ENCODE measurements around the gene OGFR.

OGFR gene

GRCh38 chr20:62782149-62782892, 22.3 kb upstream of the OGFR start:
- Histone ChIP-seq H3K4me3 (ENCODE audit: low read length in 2 of 2) (no peak overlapping the region), H3K14ac (ENCODE audit: low read length) (no peak overlapping the region), H2BK120ac (ENCODE audit: low read depth, low read length) (no peak overlapping the region), H4K91ac (ENCODE audit: low read depth, low read length, poor library complexity) (no peak overlapping the region), H3K4me1 (ENCODE audit: control insufficient read depth in 2 of 2, insufficient read depth in 1 of 2, low read depth in 1 of 2, low read length in 2 of 2) (peaks cover 5 to 21% of the 10 kb centered on the region in 2 donors), H3K18ac (ENCODE audit: low read length) (no peak overlapping the region), H3K27me3 (ENCODE audit: control insufficient read depth in 3 of 3, insufficient read depth in 3 of 3, low read depth in 1 of 3, low read length in 3 of 3) (peaks cover 0 to 20% (median 0%) of the 10 kb centered on the region in 3 experiments), H2BK5ac (ENCODE audit: low read length) (no peak overlapping the region), H4K8ac (ENCODE audit: low read depth, low read length) (no peak overlapping the region), H2AK5ac (ENCODE audit: low read depth, low read length) (peak overlapping the region; percentile 11), H3K4me2 (ENCODE audit: insufficient read depth, low read length, poor library complexity, severe bottlenecking) (no peak overlapping the region), H3K79me1 (ENCODE audit: low read depth, low read length) (peaks cover 2% of the 10 kb centered on the region), H2BK12ac (ENCODE audit: low read length) (no peak overlapping the region), H3K23ac (ENCODE audit: low read depth, low read length, poor library complexity) (no peak overlapping the region), H3K9me3 (replicated peaks in 1 of 2; ENCODE audit: control insufficient read depth in 2 of 2, insufficient read depth in 1 of 2, low read depth in 1 of 2, low read length in 2 of 2) (no peaks in the 10 kb centered on the region), H3K9ac (ENCODE audit: low read depth, low read length, poor library complexity) (no peak overlapping the region), H3K36me3 (replicated peaks in 1 of 2; ENCODE audit: control insufficient read depth in 2 of 2, insufficient read depth in 2 of 2, low read length in 2 of 2) (no peaks in the 10 kb centered on the region), H3K27ac (replicated peaks; ENCODE audit: low read length) (no peak overlapping the region), H2AFZ (ENCODE audit: low read length) (no peak overlapping the region), H2BK15ac (ENCODE audit: low read length) (peak overlapping the region; percentile 7), H3K4ac (ENCODE audit: low read length) (no peak overlapping the region)
- DNase-seq (ENCODE audit: low spot score): no peak
- no CpG with 5 or more reads among the region's 18 CpGs for WGBS, 2 donors (ENCODE audit: extremely low coverage in 2 of 2, insufficient read length in 2 of 2, insufficient replicate concordance in 1 of 2)

GRCh38 chr20:62782893-62783278, 21.7 kb upstream of the OGFR start:
- Histone ChIP-seq H3K27ac (replicated peaks; ENCODE audit: low read length) (no peak overlapping the region), H3K23ac (ENCODE audit: low read depth, low read length, poor library complexity) (no peak overlapping the region)
- DNase-seq (ENCODE audit: low spot score): no peak

GRCh38 chr20:62784497-62784896, 20.1 kb upstream of the OGFR start:
- no CpG with 5 or more reads among the region's 16 CpGs for whole genome bisulfite sequencing, 2 donors (ENCODE audit: extremely low coverage in 2 of 2, insufficient read length in 2 of 2, insufficient replicate concordance in 1 of 2)
- Histone ChIP-seq H3K4me2 (ENCODE audit: insufficient read depth, low read length, poor library complexity, severe bottlenecking) (no peak overlapping the region), H2BK5ac (ENCODE audit: low read length) (peak overlapping the region; percentile 88), H3K27me3 (ENCODE audit: control insufficient read depth in 3 of 3, insufficient read depth in 3 of 3, low read depth in 1 of 3, low read length in 3 of 3) (peaks cover 0 to 27% (median 0%) of the 10 kb centered on the region in 3 experiments), H3K36me3 (replicated peaks in 1 of 2; ENCODE audit: control insufficient read depth in 2 of 2, insufficient read depth in 2 of 2, low read length in 2 of 2) (no peaks in the 10 kb centered on the region), H2AFZ (ENCODE audit: low read length) (no peak overlapping the region), H3K9me3 (replicated peaks in 1 of 2; ENCODE audit: control insufficient read depth in 2 of 2, insufficient read depth in 1 of 2, low read depth in 1 of 2, low read length in 2 of 2) (no peaks in the 10 kb centered on the region), H4K8ac (ENCODE audit: low read depth, low read length) (no peak overlapping the region), H2BK120ac (ENCODE audit: low read depth, low read length) (peak overlapping the region; percentile 24), H4K91ac (ENCODE audit: low read depth, low read length, poor library complexity) (no peak overlapping the region), H3K23ac (ENCODE audit: low read depth, low read length, poor library complexity) (peak overlapping the region; percentile 70), H3K27ac (replicated peaks; ENCODE audit: low read length) (no peak overlapping the region), H3K14ac (ENCODE audit: low read length) (peak overlapping the region; percentile 72), H3K9ac (ENCODE audit: low read depth, low read length, poor library complexity) (peak overlapping the region; percentile 61), H3K4ac (ENCODE audit: low read length) (peak overlapping the region; percentile 72), H3K4me1 (ENCODE audit: control insufficient read depth in 2 of 2, insufficient read depth in 1 of 2, low read depth in 1 of 2, low read length in 2 of 2) (peaks cover 10 to 21% of the 10 kb centered on the region in 2 donors), H3K79me1 (ENCODE audit: low read depth, low read length) (no peaks in the 10 kb centered on the region), H2AK5ac (ENCODE audit: low read depth, low read length) (peak overlapping the region; percentile 48), H2BK15ac (ENCODE audit: low read length) (peak overlapping the region; percentile 77), H3K18ac (ENCODE audit: low read length) (peak overlapping the region; percentile 91), H2BK12ac (ENCODE audit: low read length) (peak overlapping the region; percentile 99), H3K4me3 (ENCODE audit: low read length in 2 of 2) (no peak overlapping the region)
- DNase-seq (ENCODE audit: low spot score): no peak

More at GRCh38 chr20:62782893-62783278, 21.7 kb upstream of the OGFR start:
- Histone ChIP-seq H3K4me3 (ENCODE audit: low read length in 2 of 2) (no peak overlapping the region), H2BK5ac (ENCODE audit: low read length) (no peak overlapping the region), H3K4me1 (ENCODE audit: control insufficient read depth in 2 of 2, insufficient read depth in 1 of 2, low read depth in 1 of 2, low read length in 2 of 2) (peaks cover 5 to 21% of the 10 kb centered on the region in 2 donors), H3K36me3 (replicated peaks in 1 of 2; ENCODE audit: control insufficient read depth in 2 of 2, insufficient read depth in 2 of 2, low read length in 2 of 2) (no peaks in the 10 kb centered on the region), H3K27me3 (ENCODE audit: control insufficient read depth in 3 of 3, insufficient read depth in 3 of 3, low read depth in 1 of 3, low read length in 3 of 3) (peaks cover 0 to 24% (median 0%) of the 10 kb centered on the region in 3 experiments), H3K4ac (ENCODE audit: low read length) (no peak overlapping the region), H4K8ac (ENCODE audit: low read depth, low read length) (no peak overlapping the region), H4K91ac (ENCODE audit: low read depth, low read length, poor library complexity) (no peak overlapping the region), H3K18ac (ENCODE audit: low read length) (peak overlapping the region; percentile 41), H3K9ac (ENCODE audit: low read depth, low read length, poor library complexity) (peak overlapping the region; percentile 15), H2BK15ac (ENCODE audit: low read length) (peak overlapping the region; percentile 7), H3K14ac (ENCODE audit: low read length) (no peak overlapping the region), H3K4me2 (ENCODE audit: insufficient read depth, low read length, poor library complexity, severe bottlenecking) (no peak overlapping the region), H2AFZ (ENCODE audit: low read length) (no peak overlapping the region), H2BK120ac (ENCODE audit: low read depth, low read length) (no peak overlapping the region), H2AK5ac (ENCODE audit: low read depth, low read length) (peak overlapping the region; percentile 11), H2BK12ac (ENCODE audit: low read length) (no peak overlapping the region), H3K9me3 (replicated peaks in 1 of 2; ENCODE audit: control insufficient read depth in 2 of 2, insufficient read depth in 1 of 2, low read depth in 1 of 2, low read length in 2 of 2) (no peaks in the 10 kb centered on the region), H3K79me1 (ENCODE audit: low read depth, low read length) (no peaks in the 10 kb centered on the region)
- no CpG with 5 or more reads among the region's 9 CpGs for WGBS, 2 donors (ENCODE audit: extremely low coverage in 2 of 2, insufficient read length in 2 of 2, insufficient replicate concordance in 1 of 2)

- no CpG with 5 or more reads among the region's 11 CpGs for WGBS, 2 donors (ENCODE audit: extremely low coverage in 2 of 2, insufficient read length in 2 of 2, insufficient replicate concordance in 1 of 2)
Measured at GRCh38 chr20:62785393-62785792, 19.2 kb upstream of the OGFR start.

More at GRCh38 chr20:62785393-62785792, 19.2 kb upstream of the OGFR start:
- H3K36me3 ChIP-seq (replicated peaks in 1 of 2; ENCODE audit: control insufficient read depth in 2 of 2, insufficient read depth in 2 of 2, low read length in 2 of 2): no peaks in the 10 kb centered on the region
- no peak overlapping the region for H2BK120ac ChIP-seq (ENCODE audit: low read depth, low read length)
- H2BK5ac ChIP-seq (ENCODE audit: low read length): no peak overlapping the region
- H4K91ac ChIP-seq (ENCODE audit: low read depth, low read length, poor library complexity): no peak overlapping the region
- no peak overlapping the region for H4K8ac ChIP-seq (ENCODE audit: low read depth, low read length)
- peak overlapping the region; percentile 89 for H3K18ac ChIP-seq (ENCODE audit: low read length)
- H3K9me3 ChIP-seq (replicated peaks in 1 of 2; ENCODE audit: control insufficient read depth in 2 of 2, insufficient read depth in 1 of 2, low read depth in 1 of 2, low read length in 2 of 2): peaks cover 0 to 2% of the 10 kb centered on the region in 2 donors
- H2AK5ac ChIP-seq (ENCODE audit: low read depth, low read length): peak overlapping the region; percentile 44
- H3K9ac ChIP-seq (ENCODE audit: low read depth, low read length, poor library complexity): no peak overlapping the region
- no peak overlapping the region for H3K4ac ChIP-seq (ENCODE audit: low read length)
- peak overlapping the region; percentile 61 for H3K14ac ChIP-seq (ENCODE audit: low read length)
- H2BK12ac ChIP-seq (ENCODE audit: low read length): peak overlapping the region; percentile 1
- H3K27me3 ChIP-seq (ENCODE audit: control insufficient read depth in 3 of 3, insufficient read depth in 3 of 3, low read depth in 1 of 3, low read length in 3 of 3): peaks cover 0 to 24% (median 0%) of the 10 kb centered on the region in 3 experiments
- H3K27ac ChIP-seq (replicated peaks; ENCODE audit: low read length): peak overlapping the region; percentile 79
- H3K23ac ChIP-seq (ENCODE audit: low read depth, low read length, poor library complexity): no peak overlapping the region
- H2BK15ac ChIP-seq (ENCODE audit: low read length): peak overlapping the region; percentile 89
- H3K4me2 ChIP-seq (ENCODE audit: insufficient read depth, low read length, poor library complexity, severe bottlenecking): no peak overlapping the region
- H3K4me3 ChIP-seq (ENCODE audit: low read length in 2 of 2): no peak overlapping the region
- no peaks in the 10 kb centered on the region for H3K79me1 ChIP-seq (ENCODE audit: low read depth, low read length)
- no peak for DNase-seq (ENCODE audit: low spot score)
- H2AFZ ChIP-seq (ENCODE audit: low read length): no peak overlapping the region
- H3K4me1 ChIP-seq (ENCODE audit: control insufficient read depth in 2 of 2, insufficient read depth in 1 of 2, low read depth in 1 of 2, low read length in 2 of 2): peaks cover 10 to 19% of the 10 kb centered on the region in 2 donors

Data from neuronal stem cell (in vitro differentiated cells).